G401.6 (cell line): ENCODE measurements around the gene NAPB.
"Not testable (repeated sequence)": the region's sequence is repeated elsewhere in the genome, so short reads cannot be mapped to it uniquely, and the experiment has no call there.

Experiments used
- FAIRE-seq: peaks from 2 replicates; lab custom pipeline; 2012; peaks lifted over from hg19 to GRCh38; lab: Jason Lieb, UNC

The NAPB gene

DNA sequence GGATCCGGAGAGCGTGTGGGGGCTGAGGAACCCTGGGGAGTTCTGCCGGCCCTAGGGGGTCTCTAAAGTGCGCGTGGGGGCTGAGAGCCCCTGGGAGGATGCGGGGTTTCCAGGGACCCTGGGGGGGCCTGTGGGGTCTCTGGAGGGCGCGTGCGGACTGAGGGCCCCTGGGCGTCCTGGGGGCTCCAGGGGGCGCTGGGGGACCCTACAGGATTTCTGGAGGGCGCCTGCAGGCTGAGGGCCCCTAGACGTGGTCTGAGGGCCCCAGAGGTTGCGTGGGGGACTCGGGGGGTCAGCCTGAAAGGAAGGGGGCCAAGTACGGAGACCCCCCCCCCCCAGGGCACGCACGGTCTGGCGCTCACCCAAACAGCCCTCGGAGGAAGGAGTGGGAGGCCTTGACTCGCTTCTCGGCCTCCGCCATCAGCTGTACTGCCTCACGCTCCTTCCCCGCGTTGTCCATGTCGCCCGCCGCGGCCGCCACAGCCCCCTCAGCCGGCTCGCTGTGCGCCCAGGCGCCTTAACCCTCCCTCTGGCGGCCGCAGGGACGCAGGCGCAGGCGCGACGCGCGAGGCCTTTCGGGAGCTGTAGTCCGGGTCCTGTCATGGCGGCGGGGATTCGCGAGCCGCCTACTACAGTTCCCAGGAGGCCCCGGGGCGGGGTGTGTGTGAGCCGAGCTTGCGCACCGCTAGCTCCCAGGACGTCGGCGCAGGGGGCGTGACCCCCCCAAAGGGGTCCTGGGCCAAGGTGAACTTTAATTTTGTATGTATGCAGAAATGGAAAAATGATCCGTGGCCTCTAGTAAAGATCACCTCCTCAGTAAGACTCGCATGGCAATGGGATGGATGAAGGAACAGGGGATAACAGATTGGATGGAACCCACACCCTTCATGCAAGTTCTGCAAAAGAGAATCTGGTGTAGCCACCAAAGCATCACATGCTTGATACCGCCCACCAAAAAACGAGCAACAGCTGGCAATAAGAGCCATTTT, at the start of gene NAPB:
NAPB (minus strand) TSS at position 546 of the 989 bp plus-strand sequence; CDS start at position 460, 86 bp downstream.
- FAIRE-seq: peak; percentile 76

DNA sequence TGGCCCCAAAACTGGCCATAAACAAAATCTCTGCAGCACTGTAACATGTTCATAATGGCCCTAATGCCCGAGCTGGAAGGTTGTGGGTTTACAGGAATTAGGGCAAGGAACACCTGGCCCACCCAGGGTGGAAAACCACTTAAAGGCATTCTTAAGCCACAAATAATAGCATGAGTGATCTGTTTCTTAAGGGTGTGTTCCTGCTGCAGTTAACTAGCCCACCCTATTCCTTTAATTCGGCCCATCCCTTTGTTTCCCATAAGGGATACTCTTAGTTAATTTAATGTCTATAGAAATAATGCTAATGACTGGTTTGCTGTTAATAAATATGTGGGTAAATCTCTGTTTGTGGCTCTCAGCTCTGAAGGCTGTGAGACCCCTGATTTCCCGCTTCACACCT, 45.7 kb upstream of the NAPB start:
- not testable (repeated sequence) for FAIRE-seq

DNA sequence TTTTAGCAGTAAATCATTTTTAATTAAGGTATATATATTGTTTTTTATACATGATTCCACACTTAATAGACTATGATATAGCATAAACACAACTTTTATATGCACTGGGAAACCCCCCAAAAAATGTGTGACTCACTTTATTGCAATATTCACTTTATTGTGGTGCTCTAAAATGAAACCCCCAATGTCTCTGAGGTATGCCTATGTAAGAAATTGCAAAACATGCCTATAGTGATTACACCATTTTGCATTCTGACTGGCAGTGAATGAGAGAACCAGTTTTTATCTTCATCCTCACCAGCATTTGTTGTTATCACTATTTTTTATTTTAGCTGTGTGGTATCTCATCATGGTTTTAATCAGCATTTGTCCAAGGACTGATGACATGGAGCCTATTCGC, 39.9 kb upstream of the NAPB start:
- FAIRE-seq: no peak

DNA sequence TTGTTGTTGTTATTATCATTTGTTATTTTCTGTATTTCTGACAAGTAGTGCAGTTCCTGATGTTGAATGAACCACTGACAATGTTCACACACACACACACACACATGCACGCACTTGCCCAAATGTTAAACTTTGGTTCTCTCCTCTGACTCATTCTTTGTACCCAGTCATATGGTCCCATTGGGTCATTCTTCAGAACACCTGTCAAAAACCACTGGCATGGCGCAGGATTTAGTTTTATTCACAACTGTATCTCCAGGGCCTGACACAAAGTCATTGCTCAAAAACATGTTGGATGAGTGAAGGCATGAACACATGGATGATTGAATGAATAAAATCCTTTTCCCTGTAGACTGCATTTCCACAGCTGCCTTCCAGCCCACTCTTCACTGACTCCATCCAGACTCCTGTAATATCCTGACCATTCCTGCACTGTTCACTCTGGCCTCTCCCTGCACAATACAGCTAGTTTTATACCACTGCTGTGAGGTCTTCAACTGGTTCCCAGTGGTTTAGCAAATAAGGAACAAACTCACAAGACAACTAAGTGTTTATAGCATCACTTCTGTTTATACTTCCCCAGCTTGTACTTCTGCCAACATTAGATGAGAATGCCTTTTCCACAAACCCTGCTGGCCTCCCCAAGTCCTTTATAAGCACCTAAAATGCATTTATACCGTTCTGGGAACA, 38.3 kb upstream of the NAPB start:
- FAIRE-seq: no peak

DNA sequence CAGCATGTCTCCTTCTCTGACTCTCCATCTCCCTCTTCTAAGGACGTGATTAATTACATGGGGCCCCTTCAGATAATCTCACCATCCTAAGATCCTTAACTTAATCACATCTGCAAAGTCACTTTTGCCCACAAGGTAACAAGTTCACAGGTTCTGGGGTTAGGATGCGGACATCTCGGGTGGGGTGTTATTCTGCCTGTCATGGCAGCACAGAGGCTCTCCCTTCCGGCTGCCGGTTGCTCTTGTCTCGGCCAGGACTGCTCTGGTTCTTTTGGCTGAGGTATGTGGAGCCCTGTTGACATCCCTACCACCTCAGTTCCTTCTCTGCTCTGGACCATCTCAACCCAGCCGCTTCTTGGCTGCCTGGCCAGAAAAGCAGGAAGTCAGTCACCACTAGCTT, 35.6 kb upstream of the NAPB start:
- no peak for FAIRE-seq

DNA sequence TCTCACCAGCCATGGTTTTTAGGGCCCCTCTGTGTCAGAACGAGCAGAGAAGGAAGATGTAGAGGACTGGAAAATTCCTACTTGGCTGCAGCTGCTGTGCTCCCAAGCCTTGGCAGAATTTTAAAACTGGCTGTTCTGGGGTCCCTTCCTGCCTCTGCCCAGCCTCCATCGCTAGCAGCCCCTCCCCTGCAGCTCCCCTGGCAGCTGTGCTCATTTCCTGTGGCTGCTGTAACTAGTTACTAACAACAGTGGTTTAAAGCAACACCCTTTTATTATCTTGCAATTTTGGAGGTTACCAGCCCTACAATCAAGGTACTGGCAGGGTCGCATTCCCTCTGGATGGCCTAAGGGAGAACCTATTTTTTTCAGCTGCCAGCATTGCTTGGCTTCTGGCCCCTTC, 35.1 kb upstream of the NAPB start:
- no peak for FAIRE-seq

DNA sequence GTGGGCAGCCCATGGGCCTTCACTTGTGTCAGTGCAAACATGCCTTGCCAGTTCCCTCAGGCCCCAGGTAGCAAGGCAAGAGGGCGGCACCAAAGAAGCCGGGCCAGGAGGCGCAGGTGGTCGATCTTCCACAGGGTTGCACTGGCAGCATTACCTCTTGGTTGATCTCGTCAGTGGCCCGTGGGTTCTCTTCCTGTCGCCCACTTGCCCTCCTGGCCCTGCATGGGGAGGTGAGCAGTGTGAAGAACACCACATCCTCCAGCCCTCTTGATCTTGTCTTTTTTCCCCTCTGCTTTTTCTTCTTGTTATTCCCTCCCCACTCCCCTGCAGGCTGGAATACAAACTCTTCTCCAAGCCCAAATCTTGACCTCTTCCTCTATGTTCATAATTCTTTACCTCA, 34.4 kb upstream of the NAPB start:
- no peak for FAIRE-seq

DNA sequence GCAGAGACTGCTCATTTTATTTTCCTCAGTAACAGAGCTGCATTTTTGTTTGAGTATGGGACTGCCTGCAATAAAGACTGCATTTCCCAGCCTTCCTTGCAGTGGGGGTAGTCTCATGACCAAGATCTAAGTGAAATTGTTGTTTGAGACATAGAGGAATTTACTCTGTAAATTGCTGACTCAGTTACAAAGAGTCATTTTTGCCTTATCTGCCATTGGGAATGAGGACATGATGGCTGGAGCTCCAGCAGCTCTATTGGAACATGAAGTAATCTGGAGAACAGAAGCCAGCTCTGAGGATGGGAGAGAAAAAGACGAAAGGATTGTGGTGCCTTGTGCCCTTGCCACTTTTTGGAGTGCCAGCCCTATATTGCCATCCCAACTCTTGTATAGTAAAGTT, 33.5 kb upstream of the NAPB start:
- FAIRE-seq: no peak

DNA sequence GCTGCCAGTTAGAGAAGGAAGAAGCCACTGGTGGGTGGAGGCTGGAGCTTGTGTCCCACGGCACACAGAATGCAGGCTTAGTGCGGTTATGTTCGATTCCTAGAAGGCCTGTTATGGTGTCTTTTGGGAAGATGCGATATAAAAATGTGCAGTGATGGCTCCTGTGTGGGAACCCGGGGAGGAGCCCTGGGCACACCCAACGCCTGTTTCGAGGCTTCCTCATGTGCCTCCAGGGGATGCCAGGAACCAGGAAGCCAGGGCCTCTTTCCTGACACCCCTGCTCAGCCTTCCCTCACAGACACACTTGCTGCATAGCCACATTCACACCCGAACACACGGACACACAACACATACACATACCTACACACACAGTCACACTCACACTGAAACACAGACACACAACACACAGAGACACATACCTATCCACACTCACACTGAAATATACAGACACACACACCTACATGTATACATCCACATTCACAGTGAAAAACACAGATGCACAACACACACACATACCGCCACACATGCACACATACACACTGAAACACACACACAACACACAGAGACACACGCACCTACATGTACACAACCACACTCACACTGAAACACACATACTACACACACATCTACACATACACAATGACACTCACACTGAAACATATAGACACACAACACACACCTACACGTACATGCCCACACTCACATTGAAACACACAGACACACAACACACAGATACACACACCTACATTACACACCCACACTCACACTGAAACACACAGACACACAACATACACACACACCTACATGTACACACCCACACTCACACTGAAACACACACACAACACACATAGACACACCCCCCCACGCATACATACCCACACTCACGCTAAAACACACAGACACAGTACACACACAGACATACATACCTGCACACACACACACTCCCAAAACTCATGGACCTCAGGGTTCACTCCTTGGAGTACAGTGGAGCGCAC, 32.6 kb upstream of the NAPB start:
- FAIRE-seq: no peak

DNA sequence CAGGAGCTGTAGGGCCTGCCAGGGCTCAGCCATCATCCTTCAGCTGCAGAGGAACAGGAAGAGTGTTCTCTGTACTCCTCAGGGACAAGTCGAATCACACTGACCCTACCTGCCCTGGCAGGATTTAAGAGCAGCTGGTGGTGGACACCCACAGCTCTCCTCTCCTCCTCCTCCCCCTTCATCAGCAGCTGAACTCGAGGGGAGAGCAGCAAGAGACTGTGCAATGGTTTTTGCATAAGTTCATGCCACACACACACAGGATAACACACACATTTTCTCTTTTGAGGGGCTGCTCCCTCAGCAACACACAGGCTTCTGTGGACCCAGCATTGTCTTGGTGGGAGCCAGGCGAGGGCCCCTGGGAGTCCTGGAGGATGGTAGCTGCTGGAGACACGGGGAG, 31.5 kb upstream of the NAPB start, which contains the start of gene CST11:
CST11 (minus strand) TSS at position 101 of the 400 bp plus-strand sequence; CDS start at position 36, 65 bp downstream.
- no peak for FAIRE-seq

DNA sequence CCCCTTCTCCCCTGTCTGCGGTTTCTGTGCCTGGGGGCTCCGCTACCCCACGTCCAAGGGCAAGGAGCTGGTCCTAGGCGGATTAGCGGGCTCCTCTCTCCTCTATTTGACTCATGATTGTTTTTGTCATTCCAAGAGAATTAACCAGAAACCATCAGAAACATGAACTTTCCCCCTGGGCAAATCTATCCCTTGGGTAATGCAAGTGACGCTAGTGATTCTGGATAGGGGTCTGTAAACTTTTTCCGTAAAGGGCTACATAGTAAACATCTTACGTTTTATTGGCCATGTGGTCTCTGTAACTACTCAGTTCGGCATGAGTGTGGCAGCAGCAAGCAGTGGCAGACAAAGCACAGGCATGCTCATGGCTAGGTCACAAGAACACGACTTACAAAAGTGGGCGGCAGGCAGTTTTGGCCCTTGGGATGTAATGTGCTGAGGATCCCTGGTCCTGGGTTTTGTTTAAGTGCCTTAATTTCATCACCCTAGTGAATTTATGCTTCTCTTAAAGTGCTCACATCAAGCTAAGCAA, 30.7 kb upstream of the NAPB start:
- no peak for FAIRE-seq

DNA sequence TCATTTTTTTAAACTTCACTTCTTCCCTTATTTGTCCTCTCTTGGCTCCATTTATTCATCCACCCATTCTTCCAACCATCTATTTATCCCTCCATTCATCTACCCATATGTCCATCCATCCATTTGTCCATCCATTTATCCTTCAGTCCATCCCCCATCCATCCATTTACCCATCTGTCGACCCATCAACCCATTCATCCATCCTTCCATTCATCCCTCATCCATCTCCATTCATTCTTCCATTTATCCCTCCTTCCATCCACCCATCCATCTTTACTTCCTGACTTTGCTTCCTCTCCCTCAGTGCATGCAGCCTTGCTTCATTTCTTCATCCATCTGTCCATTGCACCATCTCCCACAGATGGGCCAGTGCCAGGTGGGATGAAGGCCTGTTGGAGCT, 29.6 kb upstream of the NAPB start:
- FAIRE-seq: no peak

DNA sequence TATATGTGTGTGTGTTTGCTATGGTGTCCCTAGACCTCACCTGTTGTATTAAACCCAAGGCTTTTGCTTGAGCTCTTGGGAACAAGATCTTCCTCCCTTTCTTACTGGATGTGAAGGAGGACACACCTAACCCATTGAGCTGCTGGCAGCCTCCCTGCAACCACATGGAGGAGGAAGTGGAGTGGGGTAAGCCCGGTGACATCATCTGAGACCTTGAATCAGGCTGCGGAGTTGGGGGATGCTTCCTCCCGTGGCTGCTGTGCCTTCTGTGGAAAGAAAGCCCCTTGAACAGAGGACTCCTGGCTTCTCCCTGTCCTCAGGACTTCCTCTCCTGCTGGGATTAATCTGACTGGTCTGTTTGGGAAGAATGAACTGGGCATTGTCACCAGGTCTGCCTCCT, 28.1 kb upstream of the NAPB start:
- no peak for FAIRE-seq

DNA sequence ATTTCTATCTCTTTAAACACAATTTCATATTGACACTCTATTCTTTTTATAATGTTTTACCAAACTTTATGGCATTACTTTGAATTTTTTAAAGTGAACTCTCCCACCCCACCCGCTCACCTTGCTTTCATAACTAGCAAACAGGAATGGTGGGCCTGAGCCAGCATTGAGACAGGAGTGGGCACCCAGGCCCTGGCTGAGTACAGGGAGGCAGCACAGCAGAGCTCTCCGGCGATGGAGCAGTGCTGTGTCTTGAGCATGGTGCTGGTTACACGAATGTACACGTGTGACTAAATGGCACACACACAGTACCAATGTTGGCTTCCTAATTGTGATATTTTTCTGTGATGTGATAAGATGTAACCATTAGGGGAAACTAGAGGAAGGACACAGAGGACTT, 26.9 kb upstream of the NAPB start:
- FAIRE-seq: no peak

DNA sequence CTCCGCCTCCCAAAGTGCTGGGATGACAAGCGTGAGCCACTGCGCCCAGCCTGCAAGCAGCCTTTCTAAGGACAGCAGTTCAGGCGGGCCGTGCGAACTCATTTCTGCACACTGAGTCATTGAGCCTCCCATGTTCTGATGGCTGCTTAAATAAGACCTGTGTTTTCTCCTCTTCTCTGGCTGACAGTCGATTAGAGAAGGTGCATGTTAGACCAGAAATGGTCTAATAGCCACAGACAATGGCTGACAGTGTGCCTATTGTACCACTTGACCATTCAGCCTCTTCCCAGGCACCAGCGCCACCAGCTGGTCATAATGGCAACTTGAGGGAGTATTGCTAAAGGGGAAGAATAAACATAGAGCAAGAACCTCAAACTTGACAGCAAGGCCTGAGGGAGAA, 25.2 kb upstream of the NAPB start:
- peak; percentile 55 for FAIRE-seq

DNA sequence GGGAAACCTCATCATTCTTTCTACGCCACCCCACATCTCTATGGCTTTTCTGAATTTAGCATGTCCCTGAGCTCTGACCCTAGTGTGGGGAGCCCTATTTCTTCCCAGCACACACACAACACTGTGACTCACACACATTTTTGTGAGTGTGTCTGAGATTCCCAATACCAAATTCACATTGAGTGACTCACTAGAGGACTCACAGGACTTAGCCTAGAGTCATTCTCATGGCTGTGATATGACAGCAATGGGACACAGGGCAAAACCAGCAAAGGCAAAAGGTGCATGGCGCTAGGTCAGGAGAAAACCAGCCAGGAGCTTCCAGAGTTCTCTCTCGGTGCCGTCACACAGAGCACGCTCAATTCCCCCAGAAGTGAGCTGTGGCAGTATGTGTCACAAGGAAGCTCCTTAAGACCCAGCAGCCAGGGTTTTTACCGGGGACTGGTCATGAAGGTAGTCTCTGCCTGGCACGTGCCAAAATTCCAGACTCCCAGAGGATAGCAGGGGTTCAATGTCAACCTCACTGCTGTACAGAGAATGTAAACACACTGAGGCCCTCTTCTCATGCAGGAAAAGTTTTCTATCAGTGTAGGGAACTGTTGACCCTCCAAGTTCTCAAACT, 24.4 kb upstream of the NAPB start:
- FAIRE-seq: no peak

DNA sequence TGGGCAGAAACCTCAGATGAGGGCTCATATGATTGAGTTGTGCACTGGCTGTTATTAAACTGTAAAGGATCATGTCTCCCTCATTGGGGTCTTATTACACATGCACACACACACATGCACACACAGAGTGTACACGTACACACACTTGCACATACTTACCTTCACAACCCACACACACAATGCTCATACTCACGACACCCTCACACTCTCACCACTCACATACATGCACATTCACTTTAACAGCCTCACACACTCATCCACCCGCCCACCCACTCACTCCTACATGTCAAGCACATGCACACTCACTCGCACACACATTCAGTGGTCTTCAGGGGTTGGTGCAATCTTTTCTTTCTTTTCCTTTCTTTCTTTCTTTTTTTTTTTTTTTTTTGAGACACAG, 23.6 kb upstream of the NAPB start:
- FAIRE-seq: no peak

DNA sequence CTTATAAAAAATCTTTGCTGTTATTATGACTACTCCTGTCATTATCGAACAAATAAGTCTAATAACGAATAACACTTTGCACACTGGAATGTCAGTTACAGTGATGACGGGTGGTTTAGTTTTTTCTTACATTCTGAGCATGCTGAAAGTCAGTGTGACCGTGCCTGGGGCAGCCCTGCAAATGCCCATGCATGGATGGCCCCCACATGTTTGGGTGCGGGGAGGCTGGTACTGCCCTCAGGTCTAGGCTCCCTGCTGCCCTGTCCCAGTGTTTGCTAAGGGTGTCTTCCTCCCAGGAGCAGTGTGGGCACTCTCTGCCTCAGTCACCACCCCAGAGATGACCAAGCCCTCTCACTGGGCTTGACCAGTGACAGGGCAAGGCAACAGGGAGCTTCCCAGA, 21.1 kb upstream of the NAPB start:
- FAIRE-seq: no peak

DNA sequence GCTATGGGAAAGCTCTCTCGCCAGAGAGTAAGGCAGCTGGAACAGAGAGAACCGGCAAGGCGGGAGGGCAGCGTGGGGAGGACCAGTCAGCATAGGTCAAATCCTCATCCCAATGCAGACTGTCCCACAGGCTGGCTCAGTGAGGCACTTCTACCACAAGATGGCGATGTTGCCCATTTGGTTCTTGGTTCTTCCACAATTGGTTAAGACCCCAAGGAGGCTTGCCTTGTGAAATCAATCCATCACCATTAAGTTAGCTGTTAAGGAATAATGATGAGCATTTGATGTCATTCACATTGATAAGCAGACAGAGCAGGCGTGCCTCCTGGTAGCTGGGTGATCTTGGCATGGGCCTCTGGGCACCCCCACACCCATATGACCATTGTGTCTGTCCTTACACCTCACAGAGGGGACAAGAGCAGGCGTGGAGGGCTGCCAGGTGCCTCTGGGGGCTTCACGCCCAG, 20.6 kb upstream of the NAPB start:
- peak; percentile 49 for FAIRE-seq

DNA sequence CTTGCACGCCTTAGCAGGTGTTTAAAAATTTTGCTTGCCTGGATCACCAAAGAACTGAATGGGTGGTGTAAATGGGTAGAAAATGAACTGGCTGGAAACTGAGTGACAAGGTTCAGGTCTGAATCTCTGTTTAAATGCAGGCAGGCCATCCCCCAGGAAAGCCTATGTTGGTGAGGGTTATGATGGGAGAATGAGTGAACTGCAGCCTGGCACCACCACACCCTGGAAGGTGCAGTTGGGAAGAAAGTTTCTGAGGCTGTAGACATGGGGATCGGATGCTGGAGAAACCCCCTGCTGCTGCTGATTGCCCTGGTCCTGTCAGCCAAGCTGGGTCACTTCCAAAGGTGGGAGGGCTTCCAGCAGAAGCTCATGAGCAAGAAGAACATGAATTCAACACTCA, 18.7 kb upstream of the NAPB start:
- no peak for FAIRE-seq

DNA sequence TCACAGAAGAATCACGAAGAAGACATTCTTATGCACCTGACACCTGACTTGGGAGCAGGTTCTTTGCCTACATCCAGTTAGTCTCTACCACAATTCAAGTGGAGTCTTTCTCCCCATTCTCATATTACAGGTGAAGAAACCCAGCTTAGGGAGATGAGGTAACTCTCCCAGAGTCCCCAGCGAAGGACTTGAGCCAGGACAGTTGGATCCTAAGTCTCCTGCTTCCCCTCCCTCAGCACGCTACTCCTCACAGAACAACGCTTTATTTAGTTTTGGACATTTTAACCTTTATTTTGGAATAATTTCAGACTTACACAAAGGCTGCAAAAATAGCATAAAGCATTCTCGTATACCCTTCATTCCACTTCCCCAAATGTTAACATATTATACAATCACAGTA, 17.4 kb upstream of the NAPB start:
- no peak for FAIRE-seq
